ENCODE results near the gene EXOC4. TPM values are rescaled to one million over a fixed set of nuclear protein-coding genes. Genes with fewer than 3 reads are reported as not detected.

EXOC4 gene
- total RNA-seq, 2 donors from 2014 or later, result 53.5 to 62.3 TPM

- peaks cover 5% of the 10 kb centered on the region for H3K9me3 Mint-ChIP-seq
- no peaks in the 10 kb centered on the region for H3K27me3 Mint-ChIP-seq
- no peaks in the 10 kb centered on the region for H3K36me3 Mint-ChIP-seq (ENCODE audit: low read depth)
- no peak overlapping the region for H3K4me3 Mint-ChIP-seq
- no peak overlapping the region for H3K27ac Mint-ChIP-seq
- H3K4me1 Mint-ChIP-seq, result no peaks in the 10 kb centered on the region
- no peak for ATAC-seq (replicated peaks)
Measured at GRCh38 chr7:133958822-133959221, 705.9 kb downstream of the EXOC4 start.

GRCh38 chr7:133959505-133959904 lies 706.6 kb downstream of the EXOC4 start:
- Mint-ChIP-seq H3K4me3 (no peak overlapping the region), H3K4me1 (no peaks in the 10 kb centered on the region), H3K27me3 (no peaks in the 10 kb centered on the region), H3K36me3 (ENCODE audit: low read depth) (no peaks in the 10 kb centered on the region), H3K27ac (no peak overlapping the region), H3K9me3 (peaks cover 8% of the 10 kb centered on the region)
- ATAC-seq (replicated peaks), result no peak

- Mint-ChIP-seq H3K36me3 (ENCODE audit: low read depth) (peaks cover 7% of the 10 kb centered on the region), H3K27ac (no peak overlapping the region), H3K4me3 (no peak overlapping the region), H3K9me3 (peaks cover 15% of the 10 kb centered on the region), H3K4me1 (no peaks in the 10 kb centered on the region), H3K27me3 (no peaks in the 10 kb centered on the region)
- peak; percentile 64 for ATAC-seq (replicated peaks)
Measured at GRCh38 chr7:133961724-133962123, 708.8 kb downstream of the EXOC4 start.

GRCh38 chr7:133962646-133963045 lies 709.8 kb downstream of the EXOC4 start:
- Mint-ChIP-seq H3K36me3 (ENCODE audit: low read depth) (peaks cover 12% of the 10 kb centered on the region), H3K9me3 (peaks cover 22% of the 10 kb centered on the region), H3K27ac (no peak overlapping the region), H3K4me1 (no peaks in the 10 kb centered on the region), H3K27me3 (no peaks in the 10 kb centered on the region), H3K4me3 (no peak overlapping the region)
- no peak for ATAC-seq (replicated peaks)

- H3K9me3 Mint-ChIP-seq, result peaks cover 27% of the 10 kb centered on the region
- no peaks in the 10 kb centered on the region for H3K27me3 Mint-ChIP-seq
- H3K4me3 Mint-ChIP-seq, result no peak overlapping the region
Measured at GRCh38 chr7:133963629-133964028, 710.8 kb downstream of the EXOC4 start.

GRCh38 chr7:133971625-133972024 lies 718.7 kb downstream of the EXOC4 start:
- H3K36me3 Mint-ChIP-seq (ENCODE audit: low read depth), result peaks cover 6% of the 10 kb centered on the region
- H3K9me3 Mint-ChIP-seq, result peaks cover 12% of the 10 kb centered on the region
- H3K4me1 Mint-ChIP-seq, result no peaks in the 10 kb centered on the region
- H3K27ac Mint-ChIP-seq, result no peak overlapping the region
- H3K4me3 Mint-ChIP-seq, result no peak overlapping the region
- no peaks in the 10 kb centered on the region for H3K27me3 Mint-ChIP-seq
- ATAC-seq (replicated peaks), result no peak

More at GRCh38 chr7:133963629-133964028, 710.8 kb downstream of the EXOC4 start:
- Mint-ChIP-seq H3K27ac (no peak overlapping the region), H3K4me1 (no peaks in the 10 kb centered on the region), H3K36me3 (ENCODE audit: low read depth) (peaks cover 12% of the 10 kb centered on the region)
- no peak for ATAC-seq (replicated peaks)

GRCh38 chr7:133973710-133974109 lies 720.8 kb downstream of the EXOC4 start:
- Mint-ChIP-seq H3K4me3 (no peak overlapping the region), H3K4me1 (no peaks in the 10 kb centered on the region), H3K9me3 (no peaks in the 10 kb centered on the region), H3K36me3 (ENCODE audit: low read depth) (no peaks in the 10 kb centered on the region), H3K27me3 (no peaks in the 10 kb centered on the region), H3K27ac (no peak overlapping the region)
- ATAC-seq (replicated peaks), result no peak

- no peaks in the 10 kb centered on the region for H3K36me3 Mint-ChIP-seq (ENCODE audit: low read depth)
- no peak for ATAC-seq (replicated peaks)
Measured at GRCh38 chr7:133975130-133975529, 722.3 kb downstream of the EXOC4 start.

GRCh38 chr7:133976140-133976539 lies 723.3 kb downstream of the EXOC4 start:
- H3K36me3 Mint-ChIP-seq (ENCODE audit: low read depth), result no peaks in the 10 kb centered on the region
- no peak overlapping the region for H3K27ac Mint-ChIP-seq
- no peaks in the 10 kb centered on the region for H3K4me1 Mint-ChIP-seq
- H3K9me3 Mint-ChIP-seq, result peaks cover 4% of the 10 kb centered on the region
- H3K4me3 Mint-ChIP-seq, result no peak overlapping the region
- no peak for ATAC-seq (replicated peaks)
- H3K27me3 Mint-ChIP-seq, result no peaks in the 10 kb centered on the region

More at GRCh38 chr7:133975130-133975529, 722.3 kb downstream of the EXOC4 start:
- no peak overlapping the region for H3K4me3 Mint-ChIP-seq
- peaks cover 3% of the 10 kb centered on the region for H3K9me3 Mint-ChIP-seq
- no peak overlapping the region for H3K27ac Mint-ChIP-seq
- H3K4me1 Mint-ChIP-seq, result no peaks in the 10 kb centered on the region
- H3K27me3 Mint-ChIP-seq, result no peaks in the 10 kb centered on the region

GRCh38 chr7:133977409-133978274 lies 724.8 kb downstream of the EXOC4 start:
- Mint-ChIP-seq H3K27me3 (no peaks in the 10 kb centered on the region), H3K27ac (no peak overlapping the region), H3K9me3 (peaks cover 4% of the 10 kb centered on the region), H3K4me3 (no peak overlapping the region), H3K4me1 (no peaks in the 10 kb centered on the region), H3K36me3 (ENCODE audit: low read depth) (no peaks in the 10 kb centered on the region)
- no peak for ATAC-seq (replicated peaks)

- no peak for ATAC-seq (replicated peaks)
- H3K27ac Mint-ChIP-seq, result no peak overlapping the region
- H3K4me3 Mint-ChIP-seq, result no peak overlapping the region
- no peaks in the 10 kb centered on the region for H3K4me1 Mint-ChIP-seq
- no peaks in the 10 kb centered on the region for H3K36me3 Mint-ChIP-seq (ENCODE audit: low read depth)
- no peaks in the 10 kb centered on the region for H3K27me3 Mint-ChIP-seq
- peaks cover 4% of the 10 kb centered on the region for H3K9me3 Mint-ChIP-seq
Measured at GRCh38 chr7:133978502-133979295, 725.8 kb downstream of the EXOC4 start.

GRCh38 chr7:133980804-133981203 lies 727.9 kb downstream of the EXOC4 start:
- Mint-ChIP-seq H3K27ac (no peak overlapping the region), H3K36me3 (ENCODE audit: low read depth) (no peaks in the 10 kb centered on the region), H3K9me3 (peaks cover 4% of the 10 kb centered on the region), H3K4me1 (no peaks in the 10 kb centered on the region), H3K27me3 (no peaks in the 10 kb centered on the region), H3K4me3 (no peak overlapping the region)
- ATAC-seq (replicated peaks), result no peak

GRCh38 chr7:133983685-133984419 lies 731.0 kb downstream of the EXOC4 start:
- Mint-ChIP-seq H3K4me3 (no peak overlapping the region), H3K36me3 (ENCODE audit: low read depth) (no peaks in the 10 kb centered on the region), H3K27me3 (no peaks in the 10 kb centered on the region), H3K27ac (no peak overlapping the region), H3K4me1 (no peaks in the 10 kb centered on the region), H3K9me3 (peaks cover 4% of the 10 kb centered on the region)
- no peak for ATAC-seq (replicated peaks)

GRCh38 chr7:133985300-133985699 lies 732.4 kb downstream of the EXOC4 start:
- ATAC-seq (replicated peaks), result no peak
- Mint-ChIP-seq H3K27me3 (no peaks in the 10 kb centered on the region), H3K9me3 (no peaks in the 10 kb centered on the region), H3K27ac (no peak overlapping the region), H3K4me1 (no peaks in the 10 kb centered on the region), H3K36me3 (ENCODE audit: low read depth) (no peaks in the 10 kb centered on the region), H3K4me3 (no peak overlapping the region)
